CD4-positive, alpha-beta T cell treated with Interleukin-4 for 1 hour (primary cell): ENCODE data around the gene RNASET2.

Source experiments
- DNase-seq, 2 donors: peaks; one replicate each; pipeline ENCODE4 v3.0.0-alpha.2; 2020 to 2022

Gene RNASET2

GRCh38 chr6:166944666-166945256 lies 11.6 kb downstream of the RNASET2 start:
- DNase-seq = no peak

GRCh38 chr6:166942393-166943168 lies 13.8 kb downstream of the RNASET2 start:
- DNase-seq = peak; percentile 44 to 57

GRCh38 chr6:166940643-166941068 lies 15.7 kb downstream of the RNASET2 start:
- DNase-seq = no peak

GRCh38 chr6:166939894-166940293 lies 16.5 kb downstream of the RNASET2 start:
- no peak for DNase-seq

- no peak for DNase-seq
Observed at GRCh38 chr6:166939345-166939744, 17.0 kb downstream of the RNASET2 start.

GRCh38 chr6:166938704-166939103 lies 17.6 kb downstream of the RNASET2 start:
- no peak for DNase-seq

GRCh38 chr6:166938150-166938549 lies 18.2 kb downstream of the RNASET2 start:
- no peak for DNase-seq

GRCh38 chr6:166937746-166938145 lies 18.6 kb downstream of the RNASET2 start:
- DNase-seq = no peak

- DNase-seq = no peak
Observed at GRCh38 chr6:166936079-166936787, 20.1 kb downstream of the RNASET2 start.

- DNase-seq = no peak
Observed at GRCh38 chr6:166935353-166935752, 21.0 kb downstream of the RNASET2 start.

GRCh38 chr6:166934174-166934573 lies 22.2 kb downstream of the RNASET2 start:
- no peak for DNase-seq

GRCh38 chr6:166933396-166933795 lies 23.0 kb downstream of the RNASET2 start:
- DNase-seq = no peak

- DNase-seq = no peak
Observed at GRCh38 chr6:166932616-166933015, 23.7 kb downstream of the RNASET2 start.

GRCh38 chr6:166932116-166932515 lies 24.2 kb downstream of the RNASET2 start:
- no peak for DNase-seq

- no peak for DNase-seq
Observed at GRCh38 chr6:166931426-166931970, 24.9 kb downstream of the RNASET2 start.

GRCh38 chr6:166930354-166930891 lies 25.9 kb downstream of the RNASET2 start:
- no peak for DNase-seq

GRCh38 chr6:166929542-166930189 lies 26.7 kb downstream of the RNASET2 start:
- DNase-seq = no peak

GRCh38 chr6:166928644-166929541 lies 27.5 kb downstream of the RNASET2 start:
- DNase-seq = no peak

- no peak for DNase-seq
Observed at GRCh38 chr6:166927935-166928643, 28.3 kb downstream of the RNASET2 start.

- DNase-seq = no peak
Observed at GRCh38 chr6:166927240-166927934, 29.0 kb downstream of the RNASET2 start.
